ENCODE measurements around the gene TNFAIP8.

The TNFAIP8 gene

DNA sequence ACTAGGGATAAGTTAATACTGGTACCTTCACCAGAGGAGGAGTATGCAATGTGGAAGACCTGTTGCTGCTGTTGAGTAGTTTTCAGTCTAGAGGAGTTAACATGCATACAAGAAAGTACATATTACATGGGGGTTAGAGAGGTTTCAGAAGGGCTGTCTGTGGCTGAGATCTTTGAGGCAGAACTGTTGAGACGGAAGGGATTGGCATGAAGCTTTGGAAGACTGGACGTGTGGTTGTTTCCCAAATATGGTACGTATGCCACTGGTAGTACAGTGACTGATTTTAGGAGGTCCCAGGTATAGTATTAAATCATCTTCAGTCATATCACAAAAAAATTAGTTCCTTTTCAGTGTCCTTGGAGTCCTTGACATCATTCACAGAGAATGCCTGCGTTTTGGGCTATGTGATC, 17.6 kb downstream of the TNFAIP8 start:
- DNase-seq = no peak

DNA sequence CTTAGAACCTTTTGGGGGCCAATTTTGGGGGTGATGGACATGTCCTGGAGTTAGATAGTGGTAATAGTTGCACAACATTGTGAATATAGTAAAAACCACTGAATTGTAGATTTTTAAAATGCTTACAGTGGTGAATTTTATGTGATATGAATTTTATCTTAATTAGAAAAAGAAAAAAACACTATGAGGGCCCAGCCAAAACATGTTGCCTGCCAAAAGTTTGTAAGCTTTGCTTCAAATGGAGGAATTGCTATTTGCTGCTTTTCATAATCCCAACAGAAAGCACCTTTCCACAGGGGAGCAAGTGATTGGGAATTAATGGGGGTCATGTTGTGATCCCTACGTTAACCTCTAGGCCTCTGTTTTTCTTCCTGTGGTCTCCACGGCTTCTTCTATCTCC, 19.1 kb downstream of the TNFAIP8 start:
- DNase-seq = no peak

DNA sequence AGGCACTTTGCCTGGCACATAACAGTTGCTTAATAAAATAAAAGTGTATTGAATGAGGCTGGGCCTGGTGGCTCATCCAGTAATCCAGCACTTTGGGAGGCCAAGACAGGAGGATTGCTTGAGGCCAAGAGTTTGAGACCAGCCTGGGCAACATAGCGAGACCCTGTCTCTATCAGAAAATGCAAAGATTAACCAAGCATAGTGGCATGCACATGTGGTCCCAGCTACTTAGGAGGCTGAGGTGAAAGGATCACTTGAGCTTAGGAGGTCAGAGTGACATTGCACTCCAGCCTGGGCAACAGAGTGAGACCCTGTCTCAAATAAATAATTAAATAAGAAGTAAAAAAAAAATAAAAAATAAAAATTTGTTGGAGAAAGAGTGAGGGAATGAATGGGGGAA, 21.2 kb downstream of the TNFAIP8 start:
- DNase-seq = no peak

DNA sequence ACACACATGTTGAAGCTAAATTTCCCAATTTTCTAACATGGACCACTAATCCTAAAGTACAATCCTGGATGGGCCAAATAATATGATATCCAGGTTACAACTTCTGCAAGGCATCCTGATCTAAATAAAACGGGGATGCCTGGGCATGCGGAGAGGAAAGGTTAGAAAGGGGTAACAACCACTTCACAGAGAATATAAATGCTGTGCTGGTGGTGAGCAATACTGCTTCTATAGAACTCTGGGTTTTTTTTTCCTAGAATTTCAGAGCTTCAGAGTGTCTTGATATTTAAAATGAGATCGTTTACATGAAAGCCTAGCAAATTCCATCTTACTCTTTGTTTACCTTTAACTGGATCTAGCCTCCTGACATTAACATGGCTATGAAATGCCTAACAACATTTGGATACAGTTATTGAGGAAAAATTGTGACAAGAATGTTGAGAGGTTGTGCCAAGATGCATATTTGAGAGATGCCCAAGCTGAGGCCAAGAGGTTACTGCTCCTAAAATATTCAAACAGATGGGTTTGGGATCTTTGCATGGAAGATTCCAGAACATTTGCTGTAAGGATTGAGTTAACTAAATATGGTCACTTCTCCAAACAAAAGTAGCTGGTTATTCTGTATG, 22.4 kb downstream of the TNFAIP8 start:
- no peak for DNase-seq

DNA sequence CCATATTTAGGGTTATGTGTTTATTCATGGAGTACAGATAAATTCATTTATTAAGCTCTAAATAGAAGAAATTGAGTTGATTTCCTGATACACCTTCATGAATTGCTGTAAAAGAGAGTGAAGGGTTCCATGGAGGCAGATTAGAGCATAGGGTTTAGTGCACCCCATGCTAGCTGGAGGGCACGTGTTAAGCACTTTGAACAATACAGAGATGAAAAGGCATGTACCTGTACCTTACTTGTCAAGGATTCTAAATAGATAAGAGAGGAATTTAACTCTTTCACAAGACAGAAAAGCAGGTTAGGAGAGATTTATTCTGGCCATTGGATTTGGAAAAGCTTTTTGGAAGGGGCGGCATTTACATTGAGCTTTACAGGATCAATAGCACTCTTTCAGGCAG, 23.3 kb downstream of the TNFAIP8 start:
- DNase-seq = no peak

DNA sequence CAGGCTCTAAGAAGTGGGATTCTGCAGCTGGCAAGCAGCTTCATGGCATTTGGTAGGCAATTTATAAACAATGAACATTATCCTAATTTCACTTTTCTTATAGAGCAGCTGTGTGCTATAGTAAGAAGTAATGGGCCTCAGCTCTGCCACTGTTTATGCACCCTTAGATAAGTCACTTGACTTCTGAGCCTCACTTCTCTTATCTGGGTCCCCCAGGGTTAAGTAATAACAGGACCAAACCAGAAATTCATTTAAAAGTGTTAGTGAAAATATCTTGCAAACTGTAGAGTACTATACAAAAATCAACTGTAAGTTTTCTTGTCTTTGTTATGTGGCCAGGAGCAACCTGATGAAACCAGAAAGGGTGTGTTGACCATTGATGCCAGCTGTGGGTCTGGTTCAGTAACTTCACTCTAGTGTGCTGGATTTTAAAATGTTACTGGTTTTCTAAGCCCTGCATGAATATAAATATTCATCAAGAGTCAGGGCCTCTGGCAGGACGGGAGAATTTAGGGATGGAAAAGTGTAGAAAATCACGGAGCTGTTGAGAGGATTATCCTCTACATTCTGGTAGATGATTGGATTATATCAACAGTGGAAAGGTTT, 24.2 kb downstream of the TNFAIP8 start:
- DNase-seq = no peak

DNA sequence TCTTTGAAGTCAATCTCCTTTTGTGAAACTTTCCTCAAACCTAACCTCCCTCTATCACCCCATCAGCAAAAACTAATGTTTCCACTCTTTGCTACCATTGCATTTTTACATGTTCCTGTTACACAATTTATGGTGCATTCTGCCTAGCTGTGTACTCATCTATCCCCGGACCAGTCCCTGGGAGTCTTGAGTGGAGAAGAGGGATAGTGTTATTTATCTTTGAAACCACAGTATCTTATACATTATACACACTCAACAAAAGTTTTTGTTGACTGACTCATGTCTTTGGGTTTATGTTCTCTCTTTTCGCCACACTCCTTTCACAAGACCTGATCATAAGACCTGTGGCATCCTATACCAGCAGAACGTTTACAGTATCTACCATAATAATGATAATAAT, 26.4 kb downstream of the TNFAIP8 start:
- DNase-seq = no peak

DNA sequence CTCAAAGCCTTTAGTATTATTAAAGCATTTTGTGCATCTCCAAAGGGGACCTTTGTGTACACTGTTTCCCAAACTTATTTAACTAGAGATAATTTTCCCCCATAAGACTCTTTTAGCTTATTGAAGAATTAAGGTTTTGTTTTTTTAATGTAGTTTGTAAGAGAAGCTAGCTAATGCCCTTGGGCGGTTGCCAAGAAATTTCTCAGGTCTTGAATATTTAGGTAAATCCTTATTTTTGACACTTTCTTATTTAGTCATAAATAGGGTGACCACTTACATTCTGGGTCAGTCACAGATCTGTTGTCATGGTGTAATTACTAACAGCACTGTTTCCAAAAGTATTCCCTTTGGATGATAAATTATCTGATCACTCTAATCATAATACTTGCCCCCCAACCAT, 27.2 kb downstream of the TNFAIP8 start:
- no peak for DNase-seq

DNA sequence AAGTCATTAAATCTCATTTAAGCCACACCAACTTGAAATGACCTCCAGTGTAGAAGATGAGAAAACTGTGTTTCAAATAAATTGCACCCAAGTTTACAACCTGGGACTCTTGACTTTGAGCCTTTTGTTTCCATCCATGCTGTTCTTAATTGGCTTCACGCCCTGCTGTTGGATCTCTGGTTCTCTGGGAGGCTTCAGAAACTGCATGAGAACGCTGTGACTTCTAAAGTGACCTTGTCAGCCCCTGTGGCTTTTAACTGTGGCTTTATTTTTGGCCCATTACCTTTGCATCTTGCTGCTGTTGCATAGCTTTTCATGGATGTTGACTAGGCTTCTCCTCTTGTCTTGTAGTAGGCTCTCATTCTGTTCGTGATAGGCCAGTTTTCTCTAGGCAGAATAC, 29.3 kb downstream of the TNFAIP8 start:
- DNase-seq = no peak

DNA sequence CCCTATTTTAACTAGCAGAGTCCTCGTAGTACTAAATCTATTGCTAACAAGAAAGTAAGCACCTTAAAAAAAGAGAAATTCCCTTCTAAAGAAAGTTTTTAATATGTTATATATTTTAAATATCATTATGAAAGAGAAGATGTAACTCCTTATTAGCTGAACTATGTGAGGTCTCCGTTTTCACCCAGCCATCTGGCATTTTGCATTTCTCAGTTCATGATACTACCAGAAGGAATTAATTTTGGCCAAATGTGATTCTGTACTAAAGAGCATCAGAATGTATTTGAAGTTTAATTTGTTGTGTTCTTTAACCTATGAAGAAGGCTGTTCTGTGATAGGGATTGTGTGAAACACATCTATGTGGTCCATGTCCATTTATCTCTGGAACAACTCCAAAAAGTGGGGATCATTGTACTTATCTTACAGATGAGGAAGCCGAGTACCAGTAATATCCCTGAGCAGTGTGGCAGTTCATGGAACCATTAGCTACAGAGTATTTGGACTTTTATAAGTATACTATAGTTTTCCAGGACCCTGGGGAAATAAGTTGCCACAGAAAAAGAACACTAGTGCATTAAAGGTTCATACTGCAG, 29.8 kb downstream of the TNFAIP8 start:
- DNase-seq = no peak

DNA sequence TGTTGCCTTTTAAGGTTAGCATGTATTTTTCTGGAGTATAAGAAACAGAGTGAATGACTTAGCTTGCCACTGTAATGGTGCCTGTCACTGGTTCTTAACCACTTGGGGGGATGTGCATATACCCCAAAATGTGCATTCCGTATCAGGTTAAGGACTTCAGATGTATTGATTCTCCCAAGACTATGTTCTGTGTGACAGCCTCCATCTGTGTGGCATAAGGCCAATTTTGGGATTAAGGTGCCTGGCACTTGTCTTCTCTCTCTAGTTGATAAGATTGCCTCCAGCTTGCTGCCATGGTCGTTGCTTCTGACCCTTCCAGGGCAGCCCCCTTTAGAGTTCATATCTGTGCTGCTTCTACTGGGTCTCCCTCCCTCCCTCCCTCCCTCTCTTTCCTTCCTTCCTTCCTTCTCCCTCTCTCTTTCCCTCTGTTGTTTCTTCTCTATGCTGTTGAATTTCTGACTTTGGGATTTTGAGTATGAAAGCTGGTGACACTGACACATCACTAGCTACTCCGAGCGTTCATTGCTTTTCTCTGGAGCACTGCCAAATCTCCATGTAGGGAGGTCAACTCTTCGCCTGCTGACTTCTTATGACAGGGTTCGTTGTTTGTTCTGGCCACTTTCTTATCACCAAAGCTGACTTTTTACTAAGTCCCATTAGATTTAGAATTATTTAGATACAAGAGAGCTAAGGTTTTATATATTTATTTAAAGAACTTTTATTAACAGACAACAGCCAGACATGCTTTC, 31.0 kb downstream of the TNFAIP8 start:
- DNase-seq = no peak

DNA sequence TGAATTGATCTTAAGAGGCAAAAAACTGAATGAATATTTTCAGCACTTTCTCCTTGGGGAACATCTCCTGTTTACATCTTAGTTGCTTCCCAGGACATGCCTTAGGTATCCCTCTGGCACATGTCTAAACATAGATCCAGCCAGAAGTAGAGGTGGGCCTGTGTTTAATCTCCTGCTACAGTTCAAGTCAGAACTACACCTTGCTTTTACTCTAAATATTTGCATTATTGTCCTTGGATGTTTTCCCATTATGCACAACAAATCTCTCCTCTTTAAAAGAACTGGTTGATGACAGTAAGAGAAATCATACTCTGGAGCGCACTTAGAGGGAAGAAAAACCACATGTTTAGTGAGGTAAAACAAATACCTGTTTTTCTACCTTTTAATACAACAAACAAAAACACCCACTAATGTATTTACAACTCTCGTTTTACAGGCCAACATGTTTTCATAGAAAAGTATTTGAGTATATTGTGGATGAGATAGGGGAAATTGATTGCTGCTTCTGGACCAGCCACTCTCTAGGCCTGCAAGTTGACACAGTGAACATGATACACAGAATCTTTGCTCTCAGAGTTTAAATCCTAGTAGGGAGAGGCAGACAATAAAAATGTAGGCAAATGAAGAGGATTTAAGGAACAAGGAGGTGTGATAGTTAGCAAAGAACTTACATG, 32.3 kb downstream of the TNFAIP8 start:
- DNase-seq = no peak

DNA sequence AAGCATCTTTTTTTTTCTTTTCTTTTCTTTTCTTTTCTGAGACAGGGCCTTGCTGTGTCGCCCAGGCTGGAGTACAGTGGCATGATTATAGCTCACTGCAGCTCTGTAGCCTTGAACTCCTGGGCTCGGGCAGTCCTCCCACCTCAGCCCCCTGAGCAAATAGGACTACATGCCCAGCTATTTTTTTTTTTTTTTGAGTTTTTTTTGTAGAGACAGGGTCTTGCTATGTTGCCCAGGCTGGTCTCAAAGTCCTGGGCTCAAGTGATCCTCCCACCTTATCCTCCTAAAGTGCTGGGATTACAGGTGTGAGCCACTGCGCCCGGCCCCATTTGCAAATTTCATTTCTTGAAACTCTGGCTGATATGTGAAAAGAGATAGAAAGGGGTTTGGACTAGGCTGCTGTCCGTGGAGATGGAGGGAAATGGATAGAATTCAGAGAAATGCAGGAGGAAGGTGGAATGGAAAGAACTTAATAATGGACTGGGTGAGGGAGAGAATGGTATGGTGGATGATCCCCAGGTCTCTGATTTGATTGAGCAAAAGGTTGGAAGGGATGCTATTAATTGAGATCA, 32.9 kb downstream of the TNFAIP8 start:
- DNase-seq = no peak

DNA sequence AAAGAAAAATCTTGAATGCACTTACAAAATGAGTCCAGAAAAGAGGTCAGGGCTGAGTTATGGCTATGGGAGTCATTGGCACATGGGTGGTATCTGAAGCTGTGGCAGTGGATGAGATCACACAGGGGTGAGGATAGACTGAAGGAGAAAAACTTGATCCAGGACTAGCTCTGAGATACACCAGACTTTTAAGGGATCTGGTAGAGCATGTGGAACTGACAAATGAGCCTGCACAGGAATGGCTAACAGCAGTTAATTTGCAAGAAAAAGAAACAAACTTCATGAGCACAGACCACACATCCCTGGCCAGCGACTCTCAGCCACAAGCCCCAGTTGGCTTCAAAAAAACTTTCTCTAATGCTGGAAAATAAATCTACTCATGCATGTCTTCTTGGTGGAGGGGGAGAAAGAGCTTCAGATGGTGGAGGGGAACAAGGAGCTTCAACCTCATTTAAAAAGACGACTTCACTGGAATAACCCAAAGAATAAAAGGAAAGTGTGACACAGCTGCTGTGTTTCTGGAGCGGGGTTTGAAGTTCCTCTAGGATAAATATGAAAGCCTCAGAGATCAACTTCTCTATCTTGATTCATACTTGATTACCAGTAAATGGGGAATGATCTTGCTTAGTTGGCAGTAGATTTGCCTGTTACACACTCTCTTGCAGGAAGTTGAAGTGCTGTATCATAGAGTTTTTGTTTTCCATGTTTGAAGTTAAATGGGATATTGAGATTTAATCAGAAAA, 33.6 kb downstream of the TNFAIP8 start:
- DNase-seq = no peak

DNA sequence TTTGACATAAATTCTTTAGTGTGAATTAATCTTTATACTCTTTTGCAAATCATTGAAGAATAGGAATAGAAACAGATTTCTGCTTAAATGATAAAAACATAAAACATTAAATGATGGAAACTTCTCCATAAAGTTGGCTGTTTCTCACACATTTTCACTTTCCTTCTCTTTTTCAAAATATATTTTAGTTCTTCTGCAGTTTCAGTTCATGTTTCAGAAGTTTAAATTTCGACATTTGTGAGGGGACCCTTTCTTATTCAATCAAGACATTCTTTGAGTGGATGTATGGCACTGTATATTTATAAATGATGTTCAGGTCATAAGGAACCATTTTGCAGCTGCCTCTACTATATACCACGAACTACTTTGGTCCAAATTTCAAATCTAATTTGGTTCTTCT, 34.6 kb downstream of the TNFAIP8 start:
- DNase-seq = no peak

DNA sequence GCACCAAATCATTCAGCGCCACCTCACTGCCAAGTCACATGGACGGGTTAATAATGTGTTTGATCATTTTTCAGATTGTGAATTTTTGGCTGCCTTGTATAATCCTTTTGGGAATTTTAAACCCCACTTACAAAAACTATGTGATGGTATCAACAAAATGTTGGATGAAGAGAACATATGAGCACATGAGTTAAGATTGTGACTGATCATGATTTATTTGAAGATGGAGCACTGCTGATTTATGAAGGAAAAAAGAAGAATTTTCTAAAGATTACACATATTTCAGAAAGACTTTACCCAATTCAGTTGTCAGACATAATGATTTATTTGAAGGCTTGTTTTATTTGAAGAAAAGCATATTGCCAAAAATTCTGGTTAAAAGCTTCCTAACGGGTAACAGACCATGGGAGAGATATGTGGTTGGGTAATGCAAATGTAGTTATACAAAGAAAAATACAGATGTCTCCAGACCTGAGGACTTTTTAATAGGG, 37.4 kb downstream of the TNFAIP8 start:
- DNase-seq = no peak

DNA sequence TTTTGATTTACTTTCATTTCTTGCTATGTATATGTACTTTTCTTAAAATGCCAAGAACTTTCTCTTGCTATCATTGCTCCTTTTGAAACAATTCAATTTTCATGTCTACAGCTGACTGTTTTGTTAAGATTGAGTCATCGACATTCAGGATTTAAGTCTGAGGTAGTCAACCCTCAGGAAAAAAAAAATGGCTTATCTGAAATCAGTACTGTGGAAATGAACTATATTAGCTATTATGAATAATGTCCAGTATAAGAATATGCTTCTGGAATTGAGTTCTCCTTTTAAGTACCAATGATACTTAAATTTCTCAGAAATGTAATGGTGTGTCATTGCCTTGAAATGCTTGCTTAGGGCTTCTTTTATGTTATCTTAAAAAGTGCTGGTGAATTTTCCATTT, 37.9 kb downstream of the TNFAIP8 start:
- DNase-seq = no peak

DNA sequence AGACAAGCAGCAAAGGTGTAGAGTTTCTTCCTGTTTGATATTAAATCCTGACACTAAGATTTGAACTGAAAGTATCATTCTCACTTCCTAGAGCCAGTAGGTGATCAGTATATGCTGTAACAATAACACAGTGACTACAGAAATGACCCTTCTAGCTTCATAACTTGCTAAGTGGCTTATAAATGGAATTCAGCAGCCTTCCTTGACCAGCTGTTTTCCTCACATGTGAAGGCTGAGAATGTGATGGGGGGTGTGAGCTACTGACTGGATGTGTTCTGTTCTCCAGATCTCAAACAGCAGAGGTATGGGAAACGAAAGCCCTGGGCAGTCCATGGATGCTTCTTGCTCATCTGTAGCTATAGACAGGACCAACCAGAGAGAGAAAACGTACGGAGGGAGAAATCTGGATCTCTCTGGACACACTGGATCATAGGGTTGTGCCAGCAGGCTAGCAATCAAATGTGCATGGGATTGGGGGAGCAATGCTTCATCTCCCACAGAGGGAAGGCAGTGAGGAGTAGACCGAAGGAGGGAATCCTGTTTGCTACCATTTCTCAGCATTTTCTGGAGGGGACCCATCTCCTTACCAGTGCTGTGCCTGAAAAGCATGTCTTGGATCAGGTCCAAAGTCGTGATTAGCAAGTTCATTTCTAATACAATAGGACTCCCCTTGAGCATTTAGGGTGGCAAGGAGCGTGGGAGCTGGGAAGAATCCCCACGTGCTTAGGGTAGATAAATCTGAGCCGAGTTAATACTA, 39.4 kb downstream of the TNFAIP8 start:
- no peak for DNase-seq

DNA sequence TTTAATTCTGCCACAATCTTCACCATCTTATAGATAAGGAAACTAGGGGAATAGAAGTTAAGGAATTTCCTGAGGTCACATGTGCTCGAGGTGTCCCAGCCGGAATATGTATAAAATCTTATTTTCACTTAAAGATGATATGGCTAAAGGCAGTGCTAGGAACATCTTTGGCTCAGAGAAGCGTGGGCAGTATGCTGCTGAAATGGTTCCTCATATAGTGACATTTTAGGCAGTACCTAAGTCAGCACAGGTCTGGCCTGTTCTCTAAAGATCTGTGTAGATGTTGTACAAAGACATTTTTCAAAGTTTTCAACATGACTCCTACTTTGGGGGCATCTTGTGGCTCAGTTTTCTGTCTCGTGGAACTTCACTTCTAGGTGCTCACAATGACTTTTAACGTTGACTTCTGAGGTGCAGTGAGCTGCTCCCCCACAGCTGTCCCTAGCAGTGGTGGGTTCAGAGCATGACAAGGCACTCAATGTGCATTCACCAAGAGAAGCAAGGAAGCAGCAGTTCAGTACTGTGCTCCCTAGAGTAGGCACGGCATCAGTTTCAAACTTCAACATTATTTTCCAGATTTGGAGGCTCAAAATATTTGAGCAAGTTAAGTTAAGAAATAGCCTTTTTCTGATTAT, 40.3 kb downstream of the TNFAIP8 start:
- no peak for DNase-seq

DNA sequence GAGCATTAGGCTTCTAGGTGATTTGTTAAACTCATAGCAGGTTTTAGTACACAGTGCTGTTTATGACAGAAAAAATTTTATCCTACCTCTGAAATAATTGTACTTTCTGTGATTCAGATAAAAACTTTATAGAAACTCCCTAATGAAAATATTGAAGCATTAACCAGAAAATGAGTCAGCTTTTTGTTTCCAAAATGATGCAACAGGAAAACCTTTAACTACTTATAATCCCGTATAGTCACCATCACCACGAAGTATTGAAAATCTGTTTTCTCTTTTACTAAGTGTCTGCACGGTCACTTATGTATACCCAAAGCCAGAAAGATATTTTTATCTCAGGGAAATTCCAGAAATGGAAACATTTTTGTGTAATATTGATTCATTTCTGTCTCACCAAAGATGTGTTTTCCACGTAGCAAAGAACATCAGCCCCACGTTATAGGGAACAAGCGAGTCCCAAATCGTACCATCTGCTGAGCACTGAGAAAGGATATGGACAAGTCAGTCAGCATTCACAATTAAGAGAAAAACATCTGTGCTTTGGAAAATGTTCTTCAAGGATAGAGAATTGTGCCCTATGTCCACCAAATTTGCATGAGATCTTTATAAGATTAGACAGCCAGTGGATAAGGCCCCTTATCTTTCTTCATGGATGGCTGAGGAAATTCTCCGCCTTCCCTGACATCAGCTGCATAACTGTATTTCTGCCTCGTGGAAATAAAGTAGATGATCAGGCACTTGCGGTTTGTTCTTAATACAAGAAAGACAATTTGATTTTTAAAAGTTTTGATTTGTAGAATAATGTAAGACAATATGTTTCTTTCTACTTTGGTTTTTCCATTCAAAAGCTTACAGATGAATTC, 41.9 kb downstream of the TNFAIP8 start:
- DNase-seq = no peak
